Brain pericyte (primary cell): ENCODE results near the gene EBPL.

Experiments used
- DNase-seq: peaks from one replicate; pipeline ENCODE4 v3.0.0-alpha.2; 2012; ENCODE audit warnings: low read depth, low spot score

The EBPL gene

GRCh38 chr13:49676581-49677298 lies 14.5 kb downstream of the EBPL start:
- DNase-seq = no peak

- no peak for DNase-seq
Observed at GRCh38 chr13:49670828-49671227, 20.5 kb downstream of the EBPL start.

- peak; percentile 49 for DNase-seq
Observed at GRCh38 chr13:49669735-49670309, 21.5 kb downstream of the EBPL start.

GRCh38 chr13:49667773-49668172 lies 23.5 kb downstream of the EBPL start:
- DNase-seq = no peak

- DNase-seq = no peak
Observed at GRCh38 chr13:49664606-49665005, 26.7 kb downstream of the EBPL start.

- no peak for DNase-seq
Observed at GRCh38 chr13:49657241-49657641, 34.0 kb downstream of the EBPL start.

GRCh38 chr13:49655906-49656305 lies 35.4 kb downstream of the EBPL start:
- DNase-seq = no peak

GRCh38 chr13:49654011-49654410 lies 37.3 kb downstream of the EBPL start:
- no peak for DNase-seq

GRCh38 chr13:49653478-49653877 lies 37.8 kb downstream of the EBPL start:
- DNase-seq = no peak

- no peak for DNase-seq
Observed at GRCh38 chr13:49652355-49653305, 38.7 kb downstream of the EBPL start.

- no peak for DNase-seq
Observed at GRCh38 chr13:49651570-49652354, 39.5 kb downstream of the EBPL start.

GRCh38 chr13:49649963-49650312 lies 41.3 kb downstream of the EBPL start:
- no peak for DNase-seq

GRCh38 chr13:49649244-49649962 lies 41.9 kb downstream of the EBPL start:
- DNase-seq = no peak

- DNase-seq = no peak
Observed at GRCh38 chr13:49646688-49647087, 44.6 kb downstream of the EBPL start.

- DNase-seq = no peak
Observed at GRCh38 chr13:49645451-49645850, 45.8 kb downstream of the EBPL start.

- DNase-seq = no peak
Observed at GRCh38 chr13:49643035-49643646, 48.1 kb downstream of the EBPL start.

GRCh38 chr13:49641801-49642291 lies 49.4 kb downstream of the EBPL start:
- no peak for DNase-seq

GRCh38 chr13:49638744-49639072 lies 52.6 kb downstream of the EBPL start:
- DNase-seq = no peak

- DNase-seq = no peak
Observed at GRCh38 chr13:49638030-49638743, 53.1 kb downstream of the EBPL start.

- no peak for DNase-seq
Observed at GRCh38 chr13:49636705-49637104, 54.6 kb downstream of the EBPL start.
